SK-N-SH (cell line): ENCODE measurements around the gene CHST1. TPM values are rescaled to one million over a fixed set of nuclear protein-coding genes. Genes with fewer than 3 reads are reported as not detected.

Source experiments
- CTCF ChIA-PET: fragments of 300-600, 350-600 bp; formaldehyde crosslinking; extraction: SDS; loops from one replicate; lab custom pipeline; 2021; lab: Yijun Ruan, JAX
- POLR2A ChIA-PET: fragments of 350-600 bp; sonication (Branson Sonifier 250); formaldehyde crosslinking; extraction: SDS; loops from one replicate; lab custom pipeline; 2020; ENCODE audit warnings: antibody characterized with exemption, inconsistent platforms; lab: Yijun Ruan, JAX
- DNase-seq: peaks from one replicate; pipeline ENCODE4 v3.0.0; 2012
- H2AFZ ChIP-seq: fragments of 200-600 bp; sonication (generic); 2 replicates; pipeline ENCODE4 v1.8.1; 2016; ENCODE audit warnings: antibody characterized with exemption, mild to moderate bottlenecking, low read depth
- H3F3A ChIP-seq: fragments of 200-600 bp; sonication (generic); replicated peaks from 2 replicates; pipeline ENCODE3; 2016; ENCODE audit warnings: antibody characterized with exemption, mild to moderate bottlenecking; ENCODE audit not compliant: insufficient read depth
- H3K27ac ChIP-seq, 2 experiments: fragments of 200-500 bp in 1 of 2; fragments of 200-600 bp in 1 of 2; sonication (Bioruptor generic) in 1 of 2; sonication (generic), shearing (Covaris generic) in 1 of 2; 2 replicates each; pipeline versions ENCODE4 v1.5.1 to v1.6.1; 2014 to 2016; ENCODE audit warnings: low read depth in 2 of 2, inconsistent platforms in 1 of 2, low read length in 1 of 2, mild to moderate bottlenecking in 1 of 2, mixed read lengths in 1 of 2
- H3K27me3 ChIP-seq: fragments of 200-600 bp; sonication (generic), shearing (Covaris generic); 2 replicates; pipeline ENCODE4 v1.6.1; 2016; ENCODE audit warnings: mixed run types; ENCODE audit not compliant: insufficient read depth
- H3K36me3 ChIP-seq, 2 experiments: fragments of 200-500 bp in 1 of 2; fragments of 200-600 bp in 1 of 2; sonication (Bioruptor generic) in 1 of 2; sonication (generic) in 1 of 2; replicated peaks in 1 of 2; 2 replicates each; pipeline versions ENCODE3 to v1.5.1; 2014 to 2016; ENCODE audit warnings: low read length in 1 of 2, mild to moderate bottlenecking in 1 of 2; ENCODE audit not compliant: insufficient read depth in 2 of 2, control insufficient read depth in 1 of 2
- H3K4me1 ChIP-seq, 2 experiments: fragments of 200-500 bp in 1 of 2; fragments of 200-600 bp in 1 of 2; sonication (Bioruptor generic) in 1 of 2; sonication (generic), shearing (Covaris generic) in 1 of 2; 2 replicates each; pipeline versions ENCODE4 v1.5.1 to v1.6.1; 2014 to 2016; ENCODE audit warnings: low read depth in 1 of 2, low read length in 1 of 2, mixed run types in 1 of 2; ENCODE audit not compliant: insufficient read depth in 2 of 2, control insufficient read depth in 1 of 2
- H3K4me2 ChIP-seq: fragments of 200-600 bp; sonication (generic), shearing (Covaris generic); 2 replicates; pipeline ENCODE4 v1.6.1; 2017; ENCODE audit warnings: mixed run types
- H3K4me3 ChIP-seq, 2 experiments: fragments of 200-500 bp in 1 of 2; fragments of 200-600 bp in 1 of 2; sonication (Bioruptor generic) in 1 of 2; sonication (generic), shearing (Covaris generic) in 1 of 2; 2 replicates each; pipeline versions ENCODE4 v1.5.1 to v1.8.1; 2014 to 2016; ENCODE audit warnings: low read depth in 2 of 2, inconsistent platforms in 1 of 2, low read length in 1 of 2, mild to moderate bottlenecking in 1 of 2, mixed read lengths in 1 of 2, moderate library complexity in 1 of 2
- H3K79me2 ChIP-seq: fragments of 200-600 bp; sonication (generic); 2 replicates; pipeline ENCODE4 v1.8.1; 2017; ENCODE audit warnings: mild to moderate bottlenecking; ENCODE audit not compliant: insufficient read depth
- H3K9ac ChIP-seq: fragments of 200-600 bp; sonication (generic); 2 replicates; pipeline ENCODE4 v1.6.1; 2017; ENCODE audit warnings: mixed run types
- H3K9me2 ChIP-seq: fragments of 200-600 bp; sonication (generic); 2 replicates; pipeline ENCODE4 v1.6.1; 2017; ENCODE audit warnings: mixed run types
- H3K9me3 ChIP-seq: fragments of 200-600 bp; sonication (generic); 2 replicates; pipeline ENCODE4 v1.6.1; 2017; ENCODE audit warnings: mixed run types, mild to moderate bottlenecking, moderate library complexity
- H4K20me1 ChIP-seq: fragments of 200-600 bp; sonication (generic); 2 replicates; pipeline ENCODE4 v1.6.1; 2017; ENCODE audit warnings: mild to moderate bottlenecking, mixed run types; ENCODE audit not compliant: insufficient read depth
- CTCF ChIP-seq: fragments of 200-600 bp; sonication (generic); IDR thresholded peaks from 2 replicates; pipeline ENCODE4 v1.6.1; 2017; ENCODE audit warnings: antibody characterized with exemption, mild to moderate bottlenecking, moderate library complexity
- EP300 ChIP-seq, 2 experiments: IDR thresholded peaks; 2 replicates each; pipeline versions ENCODE4 v1.4.0 to v1.6.1; 2012; ENCODE audit warnings: borderline replicate concordance in 1 of 2, low read depth in 1 of 2, low read length in 1 of 2
- EZH2phosphoT487 ChIP-seq: fragments of 200-600 bp; sonication (generic); IDR thresholded peaks from 2 replicates; pipeline ENCODE4 v1.6.1; 2017; ENCODE audit warnings: low read depth, mixed run types, mild to moderate bottlenecking, antibody characterized with exemption, moderate library complexity, borderline replicate concordance
- FOXM1 ChIP-seq: IDR thresholded peaks from 2 replicates; pipeline ENCODE4 v1.4.0; 2012; ENCODE audit warnings: low read depth, mild to moderate bottlenecking
- GABPA ChIP-seq: IDR thresholded peaks from 2 replicates; pipeline ENCODE4 v1.4.0; 2012; ENCODE audit warnings: low read depth, mild to moderate bottlenecking
- IRF3 ChIP-seq: fragments of 150-350 bp; IDR thresholded peaks from 2 replicates; pipeline ENCODE4 v1.6.1; 2016; ENCODE audit warnings: mild to moderate bottlenecking, low read depth, low read length
- MAX ChIP-seq: IDR thresholded peaks from 2 replicates; pipeline ENCODE4 v1.4.0; 2012; ENCODE audit warnings: low read depth
- MEF2A ChIP-seq: IDR thresholded peaks from 2 replicates; pipeline ENCODE4 v1.4.0; 2012; ENCODE audit warnings: low read depth, borderline replicate concordance
- NFIC ChIP-seq: IDR thresholded peaks from 2 replicates; pipeline ENCODE4 v1.4.0; 2012; ENCODE audit warnings: borderline replicate concordance
- POLR2AphosphoS5 ChIP-seq: IDR thresholded peaks from 2 replicates; pipeline ENCODE4 v1.6.1; 2012; ENCODE audit warnings: low read depth, low read length
- SIN3A ChIP-seq: IDR thresholded peaks from 2 replicates; pipeline ENCODE4 v1.6.1; 2012; ENCODE audit warnings: low read depth, mild to moderate bottlenecking, low read length, moderate library complexity, borderline replicate concordance
- TAF1 ChIP-seq: IDR thresholded peaks from 2 replicates; pipeline ENCODE4 v1.6.1; 2012; ENCODE audit warnings: low read depth, mild to moderate bottlenecking, low read length, moderate library complexity, borderline replicate concordance
- USF1 ChIP-seq: IDR thresholded peaks from 2 replicates; pipeline ENCODE4 v1.4.0; 2012; ENCODE audit warnings: low read depth, borderline replicate concordance
- ZBTB33 ChIP-seq: IDR thresholded peaks from 2 replicates; pipeline ENCODE4 v1.4.0; 2012; ENCODE audit warnings: low read depth, borderline replicate concordance
- WGBS: methylation state at CpG from one replicate; pipeline ENCODE4 v1.1.6; 2017; ENCODE audit warnings: low lambda C conversion rate; 5-methylcytosine and 5-hydroxymethylcytosine counted together
- polyA plus RNA-seq, 3 experiments: library from polyadenylated mRNA; depleted of rRNA; stranded (reverse); fragments of >200 nt; gene quantifications; 2 replicates each; pipeline ENCODE4 v1.2.3, GENCODE V29; 2012

Gene CHST1
- polyA plus RNA-seq, 1 of the 3 experiments (the other 2 are of a cell fraction), result 4.9 TPM

- H3K27me3 ChIP-seq, result no peaks in the 10 kb centered on the region
- no peaks in the 10 kb centered on the region for H4K20me1 ChIP-seq
- no peak for DNase-seq
- no peak overlapping the region for H3K27ac ChIP-seq
- H3K9ac ChIP-seq, result no peak overlapping the region
- no peaks in the 10 kb centered on the region for H3K9me3 ChIP-seq
- no peak overlapping the region for H3K4me2 ChIP-seq
- 79% methylated on average over 5 of the region's 9 CpGs for WGBS
- no peak overlapping the region for H3K4me3 ChIP-seq
- POLR2A ChIA-PET, result no interaction called here
- H3K9me2 ChIP-seq, result no peaks in the 10 kb centered on the region
- CTCF ChIA-PET, result interaction anchor here (1.1 to 15.3 kb wide), 2 partner anchors 120 to 278 kb away, joined by 3 to 302 read pairs; no protein-coding TSS in a partner anchor
- H3K36me3 ChIP-seq, result no peaks in the 10 kb centered on the region
- H3K4me1 ChIP-seq, result peaks cover 3 to 5% of the 10 kb centered on the region in 2 experiments; a peak in 1 of 4 replicates
- H3F3A ChIP-seq, result no peaks in the 10 kb centered on the region
- H3K79me2 ChIP-seq, result no peaks in the 10 kb centered on the region
- H2AFZ ChIP-seq, result no peak overlapping the region
- TF ChIP-seq POLR2AphosphoS5 (no peak), SIN3A (no peak), GABPA (no peak), MEF2A (no peak), EP300 (IDR thresholded peaks at IDR 0.05; ENCODE audit: borderline replicate concordance in 1 of 2, low read depth in 1 of 2, low read length in 1 of 2) (no peak), NFIC (no peak), ZBTB33 (no peak), USF1 (no peak), CTCF (no peak), TAF1 (no peak), MAX (no peak), IRF3 (no peak), EZH2phosphoT487 (no peak), FOXM1 (no peak)
Observed at GRCh38 chr11:45651156-45651555, 14.3 kb downstream of the CHST1 start.
